ENCODE measurements around the gene CELF3.

- TF ChIP-seq PKNOX1 (IDR thresholded peaks at IDR 0.05): no peak
- no peak for TF ChIP-seq ELF4 (IDR thresholded peaks at IDR 0.05)
- no peak for TF ChIP-seq SP1 (IDR thresholded peaks at IDR 0.05)
- no peak for TF ChIP-seq SUZ12 (IDR thresholded peaks at IDR 0.05)
- TF ChIP-seq FOXM1 (IDR thresholded peaks at IDR 0.05; ENCODE audit: borderline replicate concordance): no peak
- TF ChIP-seq NFRKB (IDR thresholded peaks at IDR 0.05): no peak
- TF ChIP-seq TARDBP (IDR thresholded peaks at IDR 0.05): no peak
These were observed 36.2 kb downstream of the CELF3 start for GRCh38 chr1:151680391-151680790.
